C1 segment of cervical spinal cord (tissue), 14 donors: ENCODE measurements around the gene POLH.

Experiments used
- DNase-seq, 14 donors: peaks; one replicate each; lab custom pipeline; 2025; lab: John Stamatoyannopoulos, UW

The POLH gene

DNA sequence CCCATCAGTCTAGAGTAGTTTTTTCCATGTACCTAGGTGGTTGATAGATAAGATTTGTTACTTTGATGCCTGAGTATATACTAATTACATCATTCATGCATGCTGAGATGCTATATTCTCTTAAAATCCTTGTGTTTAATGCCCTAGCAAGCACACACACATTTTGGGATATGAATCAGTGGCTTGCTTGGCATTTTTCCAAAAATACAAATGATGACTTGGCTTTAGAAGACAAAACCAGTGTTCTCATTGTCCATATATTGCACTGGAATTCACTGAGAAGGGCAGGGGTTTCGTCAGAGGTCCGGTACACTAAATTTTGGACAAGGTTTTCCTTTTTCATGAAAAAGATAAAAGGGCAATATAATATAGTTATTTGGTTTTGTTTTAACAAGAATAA is 28.2 kb downstream of the POLH start:
- DNase-seq, result no peak

DNA sequence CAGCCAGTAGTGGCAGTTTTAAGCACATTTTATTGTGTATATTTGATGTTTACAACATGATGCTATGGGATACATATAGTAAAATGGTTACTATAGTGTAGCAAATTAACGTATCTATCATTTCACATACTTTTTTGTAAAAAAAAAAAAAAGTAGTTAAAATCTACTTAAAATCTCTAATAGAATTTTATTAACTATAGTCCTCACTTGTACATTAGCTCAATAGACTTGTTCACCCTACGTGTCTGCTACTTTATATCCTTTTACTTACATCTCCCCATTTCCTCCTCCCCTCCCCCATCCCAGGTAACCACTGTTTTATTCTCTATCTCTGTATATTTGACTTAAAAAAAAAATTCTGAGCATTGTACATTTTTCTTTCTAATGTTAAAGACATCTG is 30.0 kb downstream of the POLH start:
- DNase-seq, result no peak

- peak in 8 of 14 donors; percentile 5 to 32 (median 18) for DNase-seq
Observed at GRCh38 chr6:43608310-43608763, 32.4 kb downstream of the POLH start.

- no peak for DNase-seq
Observed at GRCh38 chr6:43608807-43609206, 32.8 kb downstream of the POLH start.

- DNase-seq, result no peak
Observed at GRCh38 chr6:43609402-43609801, 33.4 kb downstream of the POLH start.

DNA sequence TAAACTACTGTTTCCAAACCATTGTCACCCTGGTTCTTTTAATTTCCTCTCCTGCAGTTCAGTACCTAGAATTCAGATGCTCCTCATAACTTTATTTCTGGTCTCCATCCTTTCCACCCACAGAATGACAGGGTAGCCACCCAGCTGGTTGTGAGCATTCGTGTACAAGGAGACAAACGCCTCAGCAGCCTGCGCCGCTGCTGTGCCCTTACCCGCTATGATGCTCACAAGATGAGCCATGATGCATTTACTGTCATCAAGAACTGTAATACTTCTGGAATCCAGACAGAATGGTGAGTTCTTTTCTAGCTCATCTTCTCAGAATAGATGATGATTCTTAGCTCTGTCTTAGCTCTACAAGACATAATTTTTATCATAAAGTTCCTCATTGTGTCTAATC is 34.4 kb downstream of the POLH start:
- DNase-seq, result no peak

GRCh38 chr6:43613721-43614395 is 37.9 kb downstream of the POLH start:
- no peak for DNase-seq

DNA sequence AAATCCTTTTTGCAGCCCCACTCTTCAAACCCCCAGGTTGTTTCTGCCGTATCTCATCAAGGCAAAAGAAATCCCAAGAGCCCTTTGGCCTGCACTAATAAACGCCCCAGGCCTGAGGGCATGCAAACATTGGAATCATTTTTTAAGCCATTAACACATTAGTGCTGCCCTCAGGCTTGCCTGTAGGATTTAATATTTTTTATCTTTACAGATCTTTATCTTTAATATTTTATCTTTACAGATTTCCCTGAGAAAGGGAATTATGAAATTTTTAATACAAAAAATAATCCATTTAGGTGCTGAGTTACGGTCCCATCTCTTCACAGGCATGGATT is 38.4 kb downstream of the POLH start:
- DNase-seq, result no peak

- DNase-seq, result no peak
Observed at GRCh38 chr6:43616725-43617472, 40.9 kb downstream of the POLH start.

DNA sequence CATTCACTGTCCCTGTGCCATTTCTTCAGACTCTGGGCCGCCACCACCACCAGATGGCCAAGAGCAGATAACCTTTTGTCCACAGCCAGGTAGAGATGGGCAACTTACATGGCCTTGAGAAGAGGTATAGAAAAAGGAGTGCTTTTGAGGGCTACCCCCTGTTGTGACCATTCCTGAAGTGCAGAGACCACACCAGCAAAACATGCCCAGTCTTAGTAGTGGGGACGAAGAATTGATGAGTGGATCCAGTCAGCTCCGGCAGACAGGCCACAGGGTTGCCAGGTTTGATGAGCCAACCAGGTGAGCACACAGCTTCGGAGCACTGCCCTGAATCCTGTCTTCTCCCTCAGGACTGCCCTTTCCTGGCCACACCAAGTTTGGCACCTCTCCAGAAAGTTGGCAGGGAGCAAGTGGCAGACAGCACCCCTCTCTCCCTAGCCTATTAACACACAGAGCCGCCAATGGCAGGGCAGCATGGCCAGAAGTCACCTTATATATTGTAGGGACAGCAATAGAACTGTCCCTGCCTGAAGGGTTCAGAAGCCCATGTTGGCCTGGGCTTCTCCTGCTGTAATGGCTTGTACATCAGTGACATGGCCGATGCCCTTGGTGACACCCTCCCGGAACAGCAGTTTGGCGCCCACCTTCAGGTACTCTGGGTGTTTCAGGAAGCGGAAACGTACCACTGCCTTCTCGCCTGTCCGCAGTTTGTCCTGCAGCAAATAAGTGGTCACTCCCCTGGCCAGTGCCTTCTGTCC is 45.3 kb downstream of the POLH start:
- no peak for DNase-seq

DNA sequence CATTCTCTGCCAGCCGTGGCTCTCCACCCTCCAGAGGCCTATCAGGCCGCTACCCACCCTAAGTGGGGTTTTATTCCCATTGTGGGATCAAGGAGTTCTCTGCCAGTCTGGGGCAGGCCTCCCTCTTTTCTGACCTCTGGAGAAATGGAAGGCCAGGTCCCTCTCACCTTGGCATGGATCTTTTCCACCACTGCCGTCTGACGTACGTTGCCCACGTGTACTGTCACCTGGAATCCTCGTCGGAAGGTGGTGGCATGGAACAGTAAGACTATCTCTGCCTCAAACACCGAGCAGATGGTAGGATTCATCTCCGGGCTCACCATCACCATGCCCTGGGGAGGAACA is 45.8 kb downstream of the POLH start:
- DNase-seq, result no peak

DNA sequence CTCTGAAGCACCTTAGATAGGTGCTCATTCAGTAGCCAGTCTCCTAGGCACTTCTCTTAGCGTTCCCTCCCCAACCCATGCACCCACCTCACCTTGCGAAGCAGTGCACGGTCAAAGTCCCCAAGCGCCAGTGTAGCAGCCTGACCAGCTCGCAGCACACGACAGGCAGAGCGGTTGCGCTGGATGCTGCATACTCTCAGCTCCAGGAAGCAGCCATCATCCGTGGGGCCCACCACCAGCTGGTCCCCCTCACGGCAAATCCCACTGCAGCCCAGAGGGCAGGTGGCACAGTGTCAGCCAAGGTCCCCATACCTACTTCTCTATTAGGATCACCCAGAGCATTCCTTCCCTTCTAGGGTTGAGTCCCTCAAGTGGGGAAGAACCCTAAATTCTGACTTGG is 46.6 kb downstream of the POLH start:
- DNase-seq, result no peak

DNA sequence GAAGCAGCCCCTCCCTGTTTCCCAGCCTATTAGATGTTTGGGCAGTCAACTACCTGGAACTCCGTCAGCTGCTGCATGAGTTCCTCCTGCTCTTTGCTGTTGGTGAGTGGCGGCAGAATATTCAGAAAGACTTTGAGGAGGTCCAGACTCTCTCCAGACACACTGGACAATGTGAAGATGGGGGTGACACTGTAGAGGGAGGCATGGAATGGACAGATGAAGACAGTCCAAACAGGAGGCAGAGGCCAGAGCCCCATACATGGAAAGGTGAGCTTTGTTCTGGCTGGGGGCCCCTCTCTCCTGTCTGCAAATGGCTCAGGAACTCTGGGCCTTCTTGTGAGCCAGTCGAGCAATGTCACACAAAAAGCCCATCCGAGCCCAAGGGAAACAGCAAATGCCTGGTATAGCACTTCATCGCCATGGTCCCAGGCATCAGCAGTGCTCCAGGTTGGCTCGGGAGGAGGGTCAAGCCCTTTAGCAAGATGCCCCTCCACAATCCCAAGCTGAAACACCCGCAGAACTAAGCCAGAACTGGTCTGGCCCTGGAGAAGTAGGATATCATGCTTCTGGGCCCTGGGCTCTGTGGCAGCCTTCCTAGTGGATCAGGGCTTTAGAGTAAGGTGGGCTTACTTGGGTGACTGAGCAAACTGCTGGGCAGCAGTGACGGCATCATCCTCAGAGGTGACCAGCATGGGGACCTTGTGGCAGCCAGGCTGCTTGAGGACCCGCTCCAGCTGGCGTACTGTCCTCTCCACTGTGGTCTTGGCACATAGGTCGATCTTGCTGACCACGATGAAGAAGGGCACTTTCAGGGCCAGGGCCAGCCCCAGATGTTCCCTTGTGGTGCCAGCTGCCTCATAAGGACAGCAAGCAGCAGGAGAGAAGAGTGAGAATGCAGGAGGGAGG is 48.1 kb downstream of the POLH start:
- no peak for DNase-seq

DNA sequence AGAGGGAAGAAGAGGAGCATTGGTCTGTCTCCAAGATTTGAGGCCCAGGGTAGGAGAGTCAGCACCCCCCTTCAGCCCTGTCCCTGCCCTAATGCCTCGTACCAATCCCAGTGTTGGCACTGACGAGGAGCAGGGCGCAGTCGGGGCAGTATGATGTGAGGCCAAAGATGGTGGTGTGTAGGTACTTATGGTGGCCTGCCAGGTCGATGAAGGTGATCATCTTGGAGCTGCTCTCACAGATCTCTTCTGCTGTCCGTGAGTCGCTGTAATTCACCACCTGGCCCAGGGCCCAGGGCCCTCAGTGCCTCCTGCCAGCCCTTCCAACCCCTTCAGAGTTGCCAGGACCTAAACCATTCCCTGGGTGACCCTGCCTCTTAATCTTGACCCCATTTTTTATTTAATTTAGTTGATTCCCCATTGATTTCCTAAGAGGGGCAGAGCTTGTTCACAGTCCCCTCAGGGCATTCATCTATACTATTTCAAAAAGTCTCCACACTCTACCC is 48.9 kb downstream of the POLH start:
- no peak for DNase-seq

GRCh38 chr6:43625393-43625992 is 49.5 kb downstream of the POLH start:
- no peak for DNase-seq

DNA sequence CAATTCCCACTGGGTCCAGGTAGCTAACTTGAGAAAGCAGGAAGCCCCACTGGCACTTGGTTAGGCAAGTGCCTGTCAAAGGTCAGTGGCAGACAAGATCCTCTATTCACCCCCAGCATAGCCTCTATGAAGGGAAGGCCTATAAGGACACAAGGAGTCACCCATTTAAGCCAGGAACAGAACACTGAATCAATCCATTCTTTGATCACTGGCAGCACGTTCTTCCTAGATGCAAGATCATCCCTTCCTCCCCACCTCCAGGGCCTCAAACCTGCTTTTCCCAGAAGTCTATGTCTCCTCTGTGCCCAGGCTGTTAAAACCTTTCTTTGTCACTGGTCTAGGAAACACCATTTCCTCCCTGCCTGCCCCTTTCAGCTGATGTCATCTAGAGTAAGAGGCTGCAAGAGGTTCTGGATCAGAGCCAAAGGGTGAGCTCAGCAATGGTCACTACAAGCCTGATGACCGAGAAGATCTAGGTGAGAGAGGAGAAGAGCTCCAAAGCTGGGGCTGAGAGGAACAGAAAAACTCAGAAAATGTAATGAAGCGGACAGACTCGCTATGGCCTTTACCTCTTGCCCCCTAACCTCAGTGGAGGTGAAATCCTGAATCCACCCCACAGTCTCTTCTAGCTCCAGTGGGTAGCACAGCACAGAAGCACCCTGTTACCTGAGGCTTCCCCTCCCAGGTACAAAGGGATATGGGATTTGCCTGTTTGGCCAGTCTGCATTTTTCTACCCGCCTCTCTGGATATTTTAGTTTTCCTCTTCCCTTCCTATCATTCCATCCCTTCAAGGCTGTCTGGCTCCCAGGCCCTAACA is 51.2 kb downstream of the POLH start:
- peak in 5 of 14 donors; percentile 12 to 67 (median 36) for DNase-seq

- DNase-seq, result peak in 6 of 14 donors; percentile 32 to 71 (median 52)
Observed at GRCh38 chr6:43628393-43629103, 52.6 kb downstream of the POLH start.

GRCh38 chr6:43629104-43629504 is 53.1 kb downstream of the POLH start, which contains the start of gene GTPBP2:
TSS of gene GTPBP2 (minus strand) at chr6:43629264. CDS start at chr6:43629162, 102 bp downstream.
- peak; percentile 90 to 99 (median 98) for DNase-seq
